K562 (cell line): ENCODE measurements around the gene RELA. TPM values are rescaled to one million over a fixed set of nuclear protein-coding genes. Genes with fewer than 3 reads are reported as not detected.
A peak's percentile ranks its signal among the peaks of the same experiment; 100 is the strongest.

ENCODE experiments used
- ELF4 ChIP-seq: fragments of 450-650 bp; formaldehyde crosslinking; IDR thresholded peaks from 2 replicates; pipeline ENCODE4 v1.4.0; 2022; ENCODE audit warnings: missing genetic modification characterization
- POLR2B ChIP-seq: fragments of 450-650 bp; IDR thresholded peaks from 2 replicates; pipeline ENCODE4 v1.6.1; 2018; ENCODE audit warnings: low read depth; ENCODE audit not compliant: partially characterized antibody
- ZC3H11A ChIP-seq: IDR thresholded peaks from 2 replicates; pipeline ENCODE4 v1.6.1; 2012; ENCODE audit warnings: low read depth, low read length, improper control_type of control experiment
- ZNF75A ChIP-seq: fragments of 450-650 bp; formaldehyde crosslinking; IDR thresholded peaks from 2 replicates; pipeline ENCODE4 v1.4.0; 2020; ENCODE audit warnings: mild to moderate bottlenecking
- polyA plus RNA-seq, 8 experiments: library from polyadenylated mRNA; depleted of rRNA in 4 of 8; stranded (reverse) in 5 of 8; unstranded in 3 of 8; fragments of >200 nt; fragmentation: Nextera tagmentation in 2 of 8; fragmentation: Illumina TruSeq in 1 of 8; extraction: Ambion mirVana in 2 of 8; extraction: Trizol in 1 of 8; gene quantifications; 2 replicates each; pipeline versions ENCODE4 v1.2.1 to v1.2.3, GENCODE V29; 2011 to 2014; ENCODE audit warnings: inconsistent platforms in 1 of 8, missing spikeins in 1 of 8
- total RNA-seq, 7 experiments: library from RNA; depleted of rRNA in 6 of 7; stranded (reverse); fragments of >200 nt in 6 of 7; fragmentation: Illumina TruSeq in 2 of 7; extraction: Trizol in 2 of 7; gene quantifications; 2 replicates each; pipeline versions ENCODE4 v1.2.1 to v1.2.3, GENCODE V29; 2011 to 2021; ENCODE audit warnings: low replicate concordance in 1 of 7
- TF ChIP-seq, protein P1 (sequence below): fragments of 250-450 bp; sonication (Bioruptor Pico); IDR thresholded peaks from 2 replicates; pipeline ENCODE4 v1.4.0; 2020
- TF ChIP-seq, protein P2 (sequence below), 2 experiments: fragments of 250-450 bp in 1 of 2; fragments of 450-650 bp in 1 of 2; sonication (Bioruptor Pico) in 1 of 2; IDR thresholded peaks; 2 replicates each; pipeline versions ENCODE4 v1.6.1 to v1.8.0; 2016 to 2021; ENCODE audit warnings: mild to moderate bottlenecking in 2 of 2, moderate library complexity in 2 of 2, missing compliant biosample characterization in 1 of 2, missing genetic modification characterization in 1 of 2
- TF ChIP-seq, protein P3 (sequence below): sonication (generic); formaldehyde crosslinking; IDR thresholded peaks from 2 replicates; pipeline ENCODE4 v1.4.0; 2020; ENCODE audit warnings: mild to moderate bottlenecking, missing genetic modification reagents
- TF ChIP-seq, protein P4 (sequence below): sonication (generic); formaldehyde crosslinking; IDR thresholded peaks from 2 replicates; pipeline ENCODE4 v1.8.1; 2023; ENCODE audit warnings: mild to moderate bottlenecking, missing genetic modification reagents
- TF ChIP-seq, protein P5 (sequence below): fragments of 250-450 bp; sonication (Bioruptor Pico); IDR thresholded peaks from 2 replicates; pipeline ENCODE4 v1.8.0; 2021; ENCODE audit warnings: borderline replicate concordance, mild to moderate bottlenecking, moderate library complexity; ENCODE audit not compliant: poor library complexity, severe bottlenecking
- TF ChIP-seq, protein P6 (sequence below): fragments of 200-800 bp; sonication (Bioruptor generic); IDR thresholded peaks from 2 replicates; pipeline ENCODE4 v1.6.1; 2017; ENCODE audit warnings: missing genetic modification characterization, missing compliant biosample characterization

The RELA gene
- total and polyA plus RNA-seq, 9 of the 15 experiments (the other 6 are each of a cell fraction or from before 2014, with no cell fraction given) = 6.0 to 67.4 (median 20.6) TPM

DNA sequence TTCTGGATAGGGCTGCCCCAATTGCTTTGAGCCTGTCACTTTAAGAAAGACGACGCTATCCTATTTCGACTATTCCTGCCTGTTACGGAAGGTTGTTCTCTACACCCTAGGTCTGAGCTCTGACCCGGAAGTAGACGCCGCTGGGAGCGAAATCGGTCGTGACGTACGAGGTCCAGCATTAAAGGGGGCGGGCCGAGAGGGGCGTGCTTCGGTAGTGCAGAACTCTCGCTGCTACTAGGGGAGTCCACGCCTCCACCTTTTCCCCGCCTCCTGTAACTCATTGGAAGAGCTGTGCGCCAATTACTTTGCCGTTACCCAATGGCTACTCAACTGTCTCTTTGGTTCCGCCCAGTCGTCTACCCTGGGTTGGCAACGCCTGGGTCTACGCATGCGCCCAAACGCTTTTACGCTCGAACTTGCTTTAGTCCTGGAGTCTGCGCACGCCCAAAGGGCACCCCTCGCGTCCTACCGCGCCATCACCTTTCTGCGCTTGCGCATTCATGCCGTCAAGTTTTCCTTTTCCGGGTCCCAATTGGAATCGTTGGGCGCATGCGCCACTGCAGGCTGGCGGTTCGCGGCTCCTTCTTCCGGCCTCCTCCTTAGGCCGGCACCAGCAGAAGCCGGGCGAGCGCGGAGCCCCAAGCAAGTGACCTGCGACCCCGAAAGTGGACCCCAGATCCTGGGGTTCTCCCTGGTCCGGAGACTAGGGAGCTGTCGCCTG is 47.3 kb downstream of the RELA start, which contains the start of gene PCNX3 (continued):
- TF ChIP-seq, protein P1, sequence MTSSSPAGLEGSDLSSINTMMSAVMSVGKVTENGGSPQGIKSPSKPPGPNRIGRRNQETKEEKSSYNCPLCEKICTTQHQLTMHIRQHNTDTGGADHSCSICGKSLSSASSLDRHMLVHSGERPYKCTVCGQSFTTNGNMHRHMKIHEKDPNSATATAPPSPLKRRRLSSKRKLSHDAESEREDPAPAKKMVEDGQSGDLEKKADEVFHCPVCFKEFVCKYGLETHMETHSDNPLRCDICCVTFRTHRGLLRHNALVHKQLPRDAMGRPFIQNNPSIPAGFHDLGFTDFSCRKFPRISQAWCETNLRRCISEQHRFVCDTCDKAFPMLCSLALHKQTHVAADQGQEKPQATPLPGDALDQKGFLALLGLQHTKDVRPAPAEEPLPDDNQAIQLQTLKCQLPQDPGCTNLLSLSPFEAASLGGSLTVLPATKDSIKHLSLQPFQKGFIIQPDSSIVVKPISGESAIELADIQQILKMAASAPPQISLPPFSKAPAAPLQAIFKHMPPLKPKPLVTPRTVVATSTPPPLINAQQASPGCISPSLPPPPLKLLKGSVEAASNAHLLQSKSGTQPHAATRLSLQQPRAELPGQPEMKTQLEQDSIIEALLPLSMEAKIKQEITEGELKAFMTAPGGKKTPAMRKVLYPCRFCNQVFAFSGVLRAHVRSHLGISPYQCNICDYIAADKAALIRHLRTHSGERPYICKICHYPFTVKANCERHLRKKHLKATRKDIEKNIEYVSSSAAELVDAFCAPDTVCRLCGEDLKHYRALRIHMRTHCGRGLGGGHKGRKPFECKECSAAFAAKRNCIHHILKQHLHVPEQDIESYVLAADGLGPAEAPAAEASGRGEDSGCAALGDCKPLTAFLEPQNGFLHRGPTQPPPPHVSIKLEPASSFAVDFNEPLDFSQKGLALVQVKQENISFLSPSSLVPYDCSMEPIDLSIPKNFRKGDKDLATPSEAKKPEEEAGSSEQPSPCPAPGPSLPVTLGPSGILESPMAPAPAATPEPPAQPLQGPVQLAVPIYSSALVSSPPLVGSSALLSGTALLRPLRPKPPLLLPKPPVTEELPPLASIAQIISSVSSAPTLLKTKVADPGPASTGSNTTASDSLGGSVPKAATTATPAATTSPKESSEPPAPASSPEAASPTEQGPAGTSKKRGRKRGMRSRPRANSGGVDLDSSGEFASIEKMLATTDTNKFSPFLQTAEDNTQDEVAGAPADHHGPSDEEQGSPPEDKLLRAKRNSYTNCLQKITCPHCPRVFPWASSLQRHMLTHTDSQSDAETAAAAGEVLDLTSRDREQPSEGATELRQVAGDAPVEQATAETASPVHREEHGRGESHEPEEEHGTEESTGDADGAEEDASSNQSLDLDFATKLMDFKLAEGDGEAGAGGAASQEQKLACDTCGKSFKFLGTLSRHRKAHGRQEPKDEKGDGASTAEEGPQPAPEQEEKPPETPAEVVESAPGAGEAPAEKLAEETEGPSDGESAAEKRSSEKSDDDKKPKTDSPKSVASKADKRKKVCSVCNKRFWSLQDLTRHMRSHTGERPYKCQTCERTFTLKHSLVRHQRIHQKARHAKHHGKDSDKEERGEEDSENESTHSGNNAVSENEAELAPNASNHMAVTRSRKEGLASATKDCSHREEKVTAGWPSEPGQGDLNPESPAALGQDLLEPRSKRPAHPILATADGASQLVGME = peak; percentile 65; the same call in 1 of the 2 replicates
- TF ChIP-seq POLR2B = peak; percentile 77
- TF ChIP-seq, protein P2, sequence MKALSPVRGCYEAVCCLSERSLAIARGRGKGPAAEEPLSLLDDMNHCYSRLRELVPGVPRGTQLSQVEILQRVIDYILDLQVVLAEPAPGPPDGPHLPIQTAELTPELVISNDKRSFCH (CRISPR knock-in tag; IDR thresholded peaks at IDR 0.05) = no peak
- TF ChIP-seq, protein P2 (tag; IDR thresholded peaks at IDR 0.05) = no peak
- TF ChIP-seq, protein P3, sequence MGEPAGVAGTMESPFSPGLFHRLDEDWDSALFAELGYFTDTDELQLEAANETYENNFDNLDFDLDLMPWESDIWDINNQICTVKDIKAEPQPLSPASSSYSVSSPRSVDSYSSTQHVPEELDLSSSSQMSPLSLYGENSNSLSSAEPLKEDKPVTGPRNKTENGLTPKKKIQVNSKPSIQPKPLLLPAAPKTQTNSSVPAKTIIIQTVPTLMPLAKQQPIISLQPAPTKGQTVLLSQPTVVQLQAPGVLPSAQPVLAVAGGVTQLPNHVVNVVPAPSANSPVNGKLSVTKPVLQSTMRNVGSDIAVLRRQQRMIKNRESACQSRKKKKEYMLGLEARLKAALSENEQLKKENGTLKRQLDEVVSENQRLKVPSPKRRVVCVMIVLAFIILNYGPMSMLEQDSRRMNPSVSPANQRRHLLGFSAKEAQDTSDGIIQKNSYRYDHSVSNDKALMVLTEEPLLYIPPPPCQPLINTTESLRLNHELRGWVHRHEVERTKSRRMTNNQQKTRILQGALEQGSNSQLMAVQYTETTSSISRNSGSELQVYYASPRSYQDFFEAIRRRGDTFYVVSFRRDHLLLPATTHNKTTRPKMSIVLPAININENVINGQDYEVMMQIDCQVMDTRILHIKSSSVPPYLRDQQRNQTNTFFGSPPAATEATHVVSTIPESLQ (CRISPR knock-in tag) = no peak
- TF ChIP-seq ZNF75A (CRISPR knock-in tag) = no peak
- TF ChIP-seq, protein P4, sequence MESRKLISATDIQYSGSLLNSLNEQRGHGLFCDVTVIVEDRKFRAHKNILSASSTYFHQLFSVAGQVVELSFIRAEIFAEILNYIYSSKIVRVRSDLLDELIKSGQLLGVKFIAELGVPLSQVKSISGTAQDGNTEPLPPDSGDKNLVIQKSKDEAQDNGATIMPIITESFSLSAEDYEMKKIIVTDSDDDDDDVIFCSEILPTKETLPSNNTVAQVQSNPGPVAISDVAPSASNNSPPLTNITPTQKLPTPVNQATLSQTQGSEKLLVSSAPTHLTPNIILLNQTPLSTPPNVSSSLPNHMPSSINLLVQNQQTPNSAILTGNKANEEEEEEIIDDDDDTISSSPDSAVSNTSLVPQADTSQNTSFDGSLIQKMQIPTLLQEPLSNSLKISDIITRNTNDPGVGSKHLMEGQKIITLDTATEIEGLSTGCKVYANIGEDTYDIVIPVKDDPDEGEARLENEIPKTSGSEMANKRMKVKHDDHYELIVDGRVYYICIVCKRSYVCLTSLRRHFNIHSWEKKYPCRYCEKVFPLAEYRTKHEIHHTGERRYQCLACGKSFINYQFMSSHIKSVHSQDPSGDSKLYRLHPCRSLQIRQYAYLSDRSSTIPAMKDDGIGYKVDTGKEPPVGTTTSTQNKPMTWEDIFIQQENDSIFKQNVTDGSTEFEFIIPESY (CRISPR knock-in tag) = no peak
- TF ChIP-seq, protein P5, sequence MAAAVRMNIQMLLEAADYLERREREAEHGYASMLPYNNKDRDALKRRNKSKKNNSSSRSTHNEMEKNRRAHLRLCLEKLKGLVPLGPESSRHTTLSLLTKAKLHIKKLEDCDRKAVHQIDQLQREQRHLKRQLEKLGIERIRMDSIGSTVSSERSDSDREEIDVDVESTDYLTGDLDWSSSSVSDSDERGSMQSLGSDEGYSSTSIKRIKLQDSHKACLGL (CRISPR knock-in tag) = no peak
- TF ChIP-seq ZC3H11A = no peak
- TF ChIP-seq, protein P6, sequence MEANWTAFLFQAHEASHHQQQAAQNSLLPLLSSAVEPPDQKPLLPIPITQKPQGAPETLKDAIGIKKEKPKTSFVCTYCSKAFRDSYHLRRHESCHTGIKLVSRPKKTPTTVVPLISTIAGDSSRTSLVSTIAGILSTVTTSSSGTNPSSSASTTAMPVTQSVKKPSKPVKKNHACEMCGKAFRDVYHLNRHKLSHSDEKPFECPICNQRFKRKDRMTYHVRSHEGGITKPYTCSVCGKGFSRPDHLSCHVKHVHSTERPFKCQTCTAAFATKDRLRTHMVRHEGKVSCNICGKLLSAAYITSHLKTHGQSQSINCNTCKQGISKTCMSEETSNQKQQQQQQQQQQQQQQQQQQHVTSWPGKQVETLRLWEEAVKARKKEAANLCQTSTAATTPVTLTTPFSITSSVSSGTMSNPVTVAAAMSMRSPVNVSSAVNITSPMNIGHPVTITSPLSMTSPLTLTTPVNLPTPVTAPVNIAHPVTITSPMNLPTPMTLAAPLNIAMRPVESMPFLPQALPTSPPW (CRISPR knock-in tag) = peak; percentile 52; the same call in 1 of the 2 replicates
- TF ChIP-seq ELF4 (CRISPR knock-in tag) = no peak; the same call in 1 of the 2 replicates
